Chondrocyte (in vitro differentiated cells): Measurements from ENCODE around the gene LMX1A. TPM values are rescaled to one million over a fixed set of nuclear protein-coding genes. Genes with fewer than 3 reads are reported as not detected.

ENCODE experiments used
- DNase-seq: peaks from one replicate; pipeline ENCODE4 v3.0.0; 2021; ENCODE audit warnings: mixed read lengths, low spot score
- H3K27ac Mint-ChIP-seq: one replicate; pipeline ENCODE4 v1.8.0; 2021; ENCODE audit warnings: mild to moderate bottlenecking, moderate library complexity, mixed read lengths; ENCODE audit not compliant: unreplicated experiment
- H3K27me3 Mint-ChIP-seq: 2 replicates; pipeline ENCODE4 v1.8.0; 2021; ENCODE audit warnings: low read depth, mixed read lengths
- H3K36me3 Mint-ChIP-seq: 2 replicates; pipeline ENCODE4 v1.8.0; 2021; ENCODE audit warnings: low read depth, mixed read lengths
- H3K4me1 Mint-ChIP-seq: 2 replicates; pipeline ENCODE4 v1.8.0; 2021; ENCODE audit warnings: low read depth, mild to moderate bottlenecking, mixed read lengths
- H3K4me3 Mint-ChIP-seq: one replicate; pipeline ENCODE4 v1.8.0; 2021; ENCODE audit warnings: mild to moderate bottlenecking, moderate library complexity, mixed read lengths; ENCODE audit not compliant: unreplicated experiment
- H3K9me3 Mint-ChIP-seq: 2 replicates; pipeline ENCODE4 v1.8.0; 2021; ENCODE audit warnings: low read depth, mixed read lengths
- CTCF ChIP-seq: fragments of 200-600 bp; sonication (generic); IDR thresholded peaks from 2 replicates; pipeline ENCODE4 v1.5.0; 2021; ENCODE audit warnings: antibody characterized with exemption, mild to moderate bottlenecking, moderate library complexity
- total RNA-seq: library from RNA; stranded (reverse); gene quantifications from 3 replicates; pipeline ENCODE4 v1.2.1, GENCODE V29; 2021

LMX1A gene
- total RNA-seq, 1 donor from 2014 or later, result not detected

DNA sequence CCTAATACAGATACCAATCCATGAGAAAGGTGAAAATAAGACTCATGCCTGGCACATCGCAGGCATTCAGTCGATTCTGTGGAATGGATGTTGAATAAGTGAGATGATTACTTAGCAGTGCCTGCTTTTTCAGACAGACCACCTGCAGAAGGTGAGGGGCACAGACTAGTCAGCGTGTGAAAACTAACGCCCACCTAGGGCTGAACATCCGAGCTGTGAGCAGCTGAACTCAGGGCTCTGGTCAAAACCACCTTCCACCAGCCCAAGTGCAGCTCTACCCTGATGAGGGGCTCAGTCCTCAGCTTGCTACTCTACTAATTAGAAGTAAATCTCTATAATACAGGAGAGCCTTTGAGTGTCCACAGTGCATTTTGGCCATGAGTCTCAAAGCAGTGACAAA, 32.5 kb downstream of the LMX1A start:
- Mint-ChIP-seq H3K27ac (no peak overlapping the region), H3K27me3 (peaks cover 41% of the 10 kb centered on the region), H3K4me3 (no peak overlapping the region), H3K4me1 (no peaks in the 10 kb centered on the region), H3K9me3 (peaks cover 11% of the 10 kb centered on the region), H3K36me3 (no peaks in the 10 kb centered on the region)
- no peak for DNase-seq
- no peak for TF ChIP-seq CTCF

- H3K4me1 Mint-ChIP-seq, result no peaks in the 10 kb centered on the region
- DNase-seq, result no peak
Observed at GRCh38 chr1:165317612-165318011, 38.9 kb downstream of the LMX1A start.

DNA sequence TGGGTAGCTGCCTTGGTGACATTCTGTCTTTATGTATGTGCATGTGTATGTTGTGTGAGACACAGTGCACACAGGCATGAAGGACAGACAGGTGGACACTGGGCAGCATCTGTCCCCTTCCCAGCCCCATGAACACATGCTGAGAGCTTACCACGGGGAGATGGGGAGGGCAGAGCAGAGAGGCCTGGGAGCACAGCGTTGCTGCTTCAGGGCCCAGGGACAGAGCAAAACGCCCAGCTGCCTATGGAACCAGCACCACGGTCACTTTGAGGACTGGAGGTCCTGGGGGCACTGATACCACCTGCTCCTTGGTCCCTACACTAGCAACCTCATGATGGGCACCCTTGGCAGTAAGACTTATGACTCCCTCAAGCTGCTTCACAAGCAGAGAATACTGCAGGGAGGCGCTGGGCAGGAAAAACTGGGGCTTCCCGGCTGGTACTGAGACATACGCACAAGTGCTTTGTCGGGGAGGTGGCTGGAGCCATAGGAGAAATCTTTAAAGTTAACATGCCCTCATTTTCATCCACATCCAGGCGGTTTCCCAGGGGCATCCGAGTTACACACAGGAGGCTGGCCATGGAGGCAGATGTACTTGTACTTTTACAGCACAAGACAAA, 40.3 kb downstream of the LMX1A start:
- H3K36me3 Mint-ChIP-seq, result no peaks in the 10 kb centered on the region

More at GRCh38 chr1:165317612-165318011, 38.9 kb downstream of the LMX1A start:
- H3K9me3 Mint-ChIP-seq, result peaks cover 12% of the 10 kb centered on the region
- TF ChIP-seq CTCF, result no peak
- peaks cover 38% of the 10 kb centered on the region for H3K27me3 Mint-ChIP-seq
- no peak overlapping the region for H3K4me3 Mint-ChIP-seq
- no peaks in the 10 kb centered on the region for H3K36me3 Mint-ChIP-seq
- H3K27ac Mint-ChIP-seq, result no peak overlapping the region

GRCh38 chr1:165315481-165315880, 41.0 kb downstream of the LMX1A start:
- no peak for DNase-seq
- Mint-ChIP-seq H3K4me3 (no peak overlapping the region), H3K4me1 (no peaks in the 10 kb centered on the region), H3K27ac (no peak overlapping the region), H3K36me3 (no peaks in the 10 kb centered on the region), H3K27me3 (peaks cover 31% of the 10 kb centered on the region), H3K9me3 (peaks cover 4% of the 10 kb centered on the region)
- no peak for TF ChIP-seq CTCF

More for the DNA sequence above, 40.3 kb downstream of the LMX1A start:
- H3K27ac Mint-ChIP-seq, result no peak overlapping the region
- H3K4me3 Mint-ChIP-seq, result no peak overlapping the region
- peaks cover 4% of the 10 kb centered on the region for H3K9me3 Mint-ChIP-seq
- no peak for TF ChIP-seq CTCF
- no peak for DNase-seq
- H3K4me1 Mint-ChIP-seq, result no peaks in the 10 kb centered on the region
- H3K27me3 Mint-ChIP-seq, result peaks cover 31% of the 10 kb centered on the region

- Mint-ChIP-seq H3K27me3 (peaks cover 26% of the 10 kb centered on the region), H3K27ac (no peak overlapping the region), H3K4me3 (no peak overlapping the region), H3K36me3 (no peaks in the 10 kb centered on the region), H3K4me1 (no peaks in the 10 kb centered on the region), H3K9me3 (peaks cover 4% of the 10 kb centered on the region)
- no peak for TF ChIP-seq CTCF
- DNase-seq, result no peak
Observed at GRCh38 chr1:165313903-165314302, 42.6 kb downstream of the LMX1A start.
